Activated CD8-positive, alpha-beta T cell treated with anti-CD3 and anti-CD28 coated beads for 36 hours (primary cell): ENCODE measurements around the gene COL18A1. TPM values are rescaled to one million over a fixed set of nuclear protein-coding genes. Genes with fewer than 3 reads are reported as not detected.
A peak's percentile ranks its signal among the peaks of the same experiment; 100 is the strongest.

Experiments used
- ATAC-seq: fragments of 200-7000 bp; cut with Tn5 transposase; one replicate; pipeline ENCODE4 v1.10.0; 2021; ENCODE audit warnings: mild to moderate bottlenecking, moderate library complexity
- CTCF ChIA-PET: fragments of 350-600 bp; sonication (Branson Sonifier 250); formaldehyde crosslinking; loops from one replicate; lab custom pipeline; 2021; ENCODE audit warnings: antibody characterized with exemption; lab: Charles Lee
- POLR2A ChIA-PET: fragments of 350-600 bp; sonication (Branson Sonifier 250); formaldehyde crosslinking; loops from one replicate; lab custom pipeline; 2021; ENCODE audit warnings: antibody characterized with exemption; lab: Charles Lee
- DNase-seq: peaks from one replicate; pipeline ENCODE4 v3.0.0-alpha.2; 2020
- H3K27ac Mint-ChIP-seq: one replicate; pipeline ENCODE4 v1.8.0; 2021; ENCODE audit warnings: mild to moderate bottlenecking, mixed read lengths
- H3K27me3 Mint-ChIP-seq: one replicate; pipeline ENCODE4 v1.8.0; 2021; ENCODE audit warnings: mixed read lengths
- H3K36me3 Mint-ChIP-seq: one replicate; pipeline ENCODE4 v1.8.0; 2021; ENCODE audit warnings: low read depth, mixed read lengths
- H3K4me1 Mint-ChIP-seq: one replicate; pipeline ENCODE4 v1.8.0; 2021; ENCODE audit warnings: low read depth, mixed read lengths
- H3K4me3 Mint-ChIP-seq: one replicate; pipeline ENCODE4 v1.8.0; 2021; ENCODE audit warnings: mild to moderate bottlenecking, moderate library complexity, mixed read lengths
- H3K9me3 Mint-ChIP-seq: one replicate; pipeline ENCODE4 v1.8.0; 2021; ENCODE audit warnings: mixed read lengths
- intact Hi-C: fragments of 100-400 bp; cut with micrococcal nuclease; formaldehyde crosslinking; loops from one replicate; pipeline ENCODE4 v1.10.0; 2022
- total RNA-seq, 2 experiments: library from RNA; stranded (reverse); gene quantifications; one replicate each; pipeline ENCODE4 v1.2.3, GENCODE V29; 2021
- TF ChIP-seq, protein P1 (sequence below): fragments of 200-600 bp; IDR thresholded peaks from one replicate; pipeline ENCODE4 v1.8.0; 2022; ENCODE audit warnings: antibody characterized with exemption, mild to moderate bottlenecking

The COL18A1 gene
- total RNA-seq, 2 experiments from 2014 or later, result 9.4 to 9.7 TPM

DNA sequence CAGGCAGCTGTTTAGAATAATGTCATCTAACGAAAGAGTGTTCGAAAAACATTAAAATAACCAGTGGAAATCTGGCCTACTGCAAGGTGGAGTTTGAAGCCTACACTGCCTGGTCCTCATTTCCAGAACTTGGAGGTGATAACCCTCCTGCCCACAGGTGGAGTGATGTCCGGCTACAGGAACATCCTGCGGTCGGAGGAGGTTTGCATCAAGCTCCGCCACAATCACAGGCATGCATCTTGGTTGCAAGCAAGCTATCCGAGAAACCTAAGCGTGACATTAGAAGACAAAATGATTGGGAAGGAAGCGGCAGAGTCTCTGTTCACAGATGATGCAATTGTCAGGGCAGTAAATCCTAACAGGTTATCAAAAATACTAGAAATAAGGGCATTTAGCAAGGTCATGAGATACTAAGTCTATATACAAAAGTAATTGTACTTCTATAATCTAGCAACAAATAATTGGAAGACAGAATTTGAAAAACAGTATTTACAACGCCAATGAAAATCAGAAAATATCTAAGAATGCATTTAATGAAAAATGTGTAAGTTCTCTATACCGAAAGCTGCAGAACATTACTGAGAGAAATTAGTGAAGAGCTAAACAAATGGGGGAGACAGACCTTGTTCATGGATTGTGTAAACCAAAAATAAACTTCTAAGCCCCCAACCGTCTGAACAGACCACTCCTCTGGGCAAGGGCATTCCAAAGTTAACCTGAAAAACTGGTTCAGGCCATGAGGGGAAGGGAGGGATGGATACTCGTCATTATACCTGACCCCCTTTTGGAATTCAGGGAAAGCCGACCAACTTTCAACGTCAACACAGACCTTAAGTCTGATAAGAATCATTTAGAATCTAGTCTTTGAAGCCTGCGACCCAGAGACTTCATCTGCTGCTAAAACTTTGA lies 141.9 kb downstream of the COL18A1 start:
- Mint-ChIP-seq H3K36me3 (no peaks in the 10 kb centered on the region), H3K4me3 (no peak overlapping the region), H3K9me3 (no peaks in the 10 kb centered on the region), H3K4me1 (peaks cover 25% of the 10 kb centered on the region), H3K27me3 (no peaks in the 10 kb centered on the region), H3K27ac (no peak overlapping the region)
- ATAC-seq (no peak), DNase-seq (no peak)
- CTCF ChIA-PET, result interaction anchor here (1.7 kb wide), 1 partner anchor 274 kb away, joined by 6 read pairs; no protein-coding TSS in a partner anchor
- TF ChIP-seq, protein P1, sequence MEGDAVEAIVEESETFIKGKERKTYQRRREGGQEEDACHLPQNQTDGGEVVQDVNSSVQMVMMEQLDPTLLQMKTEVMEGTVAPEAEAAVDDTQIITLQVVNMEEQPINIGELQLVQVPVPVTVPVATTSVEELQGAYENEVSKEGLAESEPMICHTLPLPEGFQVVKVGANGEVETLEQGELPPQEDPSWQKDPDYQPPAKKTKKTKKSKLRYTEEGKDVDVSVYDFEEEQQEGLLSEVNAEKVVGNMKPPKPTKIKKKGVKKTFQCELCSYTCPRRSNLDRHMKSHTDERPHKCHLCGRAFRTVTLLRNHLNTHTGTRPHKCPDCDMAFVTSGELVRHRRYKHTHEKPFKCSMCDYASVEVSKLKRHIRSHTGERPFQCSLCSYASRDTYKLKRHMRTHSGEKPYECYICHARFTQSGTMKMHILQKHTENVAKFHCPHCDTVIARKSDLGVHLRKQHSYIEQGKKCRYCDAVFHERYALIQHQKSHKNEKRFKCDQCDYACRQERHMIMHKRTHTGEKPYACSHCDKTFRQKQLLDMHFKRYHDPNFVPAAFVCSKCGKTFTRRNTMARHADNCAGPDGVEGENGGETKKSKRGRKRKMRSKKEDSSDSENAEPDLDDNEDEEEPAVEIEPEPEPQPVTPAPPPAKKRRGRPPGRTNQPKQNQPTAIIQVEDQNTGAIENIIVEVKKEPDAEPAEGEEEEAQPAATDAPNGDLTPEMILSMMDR, result no peak
- POLR2A ChIA-PET, result interaction anchor here (0.9 kb wide), 1 partner anchor 29 kb away, joined by 3 read pairs; no protein-coding TSS in a partner anchor
- intact Hi-C loops, result no loop called here

DNA sequence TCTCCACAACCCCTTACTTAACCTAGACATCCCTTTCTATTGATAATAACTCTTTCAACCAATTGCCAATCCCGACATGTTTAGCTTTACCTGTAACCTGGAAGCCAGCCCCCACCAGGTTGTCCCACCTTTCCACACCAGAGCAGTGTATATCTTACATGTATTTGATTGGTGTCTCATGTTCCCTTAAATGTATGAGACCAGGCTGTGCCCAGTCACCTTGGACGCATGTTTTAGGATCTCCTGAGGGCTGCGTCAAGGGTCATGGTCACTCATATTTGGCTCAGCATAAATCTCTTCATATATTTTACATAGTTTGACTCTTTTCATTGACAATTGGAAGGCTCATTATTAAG lies 142.6 kb downstream of the COL18A1 start:
- ChIA-PET CTCF (interaction anchor here (0.6 to 1.7 kb wide), 2 partner anchors 273 to 603 kb away, joined by 3 to 6 read pairs; no protein-coding TSS in a partner anchor), POLR2A (interaction anchor here (0.9 kb wide), 1 partner anchor 28 kb away, joined by 3 read pairs; no protein-coding TSS in a partner anchor)
- Mint-ChIP-seq H3K4me1 (peaks cover 28% of the 10 kb centered on the region), H3K27me3 (no peaks in the 10 kb centered on the region), H3K27ac (no peak overlapping the region), H3K36me3 (no peaks in the 10 kb centered on the region), H3K9me3 (no peaks in the 10 kb centered on the region), H3K4me3 (no peak overlapping the region)
- ATAC-seq (no peak), DNase-seq (no peak)
- TF ChIP-seq, protein P1, result no peak
- intact Hi-C loops, result no loop called here

DNA sequence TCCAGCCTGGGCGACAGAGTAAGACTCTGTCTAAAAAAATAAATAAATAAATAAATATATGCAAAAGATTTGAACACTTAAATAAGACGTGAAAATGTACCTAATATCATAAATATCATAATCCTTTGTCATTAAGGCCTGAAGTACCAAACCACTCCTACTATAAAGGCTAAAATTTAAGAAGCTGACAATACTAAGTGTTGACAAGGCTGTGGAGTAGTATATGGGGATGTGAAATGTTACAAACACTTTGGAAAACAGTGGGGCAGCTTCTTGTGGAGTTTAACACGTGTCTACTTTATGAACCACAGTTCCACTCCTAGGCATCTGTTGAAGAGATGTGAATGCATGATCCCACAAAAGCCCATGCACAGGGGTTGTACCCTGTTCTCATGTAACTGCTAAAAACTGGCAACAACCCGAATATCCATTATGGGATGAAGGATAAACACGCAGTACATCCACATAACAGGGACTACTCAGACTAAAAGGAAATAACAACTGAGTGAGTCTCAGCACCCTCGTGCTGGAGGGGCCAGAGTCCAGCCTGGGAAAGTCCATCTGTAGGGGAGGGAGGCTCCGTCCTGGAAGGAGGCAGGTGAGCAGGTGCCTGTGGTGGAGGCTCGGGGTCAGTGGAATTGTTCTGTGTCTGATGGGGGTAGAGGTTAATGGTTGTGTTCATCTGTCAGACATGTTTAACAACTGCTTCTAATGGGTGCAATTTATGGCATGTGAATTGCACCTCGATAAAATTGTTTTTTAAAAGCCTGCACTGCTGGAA lies 143.9 kb downstream of the COL18A1 start:
- H3K4me3 Mint-ChIP-seq, result no peak overlapping the region
- no peak for DNase-seq
- intact Hi-C loops, result no loop called here
- POLR2A ChIA-PET, result no interaction called here
- H3K36me3 Mint-ChIP-seq, result no peaks in the 10 kb centered on the region
- H3K27me3 Mint-ChIP-seq, result no peaks in the 10 kb centered on the region
- CTCF ChIA-PET, result interaction anchor here (0.6 to 1.7 kb wide), 2 partner anchors 272 to 331 kb away, joined by 3 to 6 read pairs; no protein-coding TSS in a partner anchor
- no peaks in the 10 kb centered on the region for H3K9me3 Mint-ChIP-seq
- peaks cover 25% of the 10 kb centered on the region for H3K4me1 Mint-ChIP-seq
- no peak for ATAC-seq
- TF ChIP-seq, protein P1, result no peak
- H3K27ac Mint-ChIP-seq, result peak overlapping the region; percentile 52

DNA sequence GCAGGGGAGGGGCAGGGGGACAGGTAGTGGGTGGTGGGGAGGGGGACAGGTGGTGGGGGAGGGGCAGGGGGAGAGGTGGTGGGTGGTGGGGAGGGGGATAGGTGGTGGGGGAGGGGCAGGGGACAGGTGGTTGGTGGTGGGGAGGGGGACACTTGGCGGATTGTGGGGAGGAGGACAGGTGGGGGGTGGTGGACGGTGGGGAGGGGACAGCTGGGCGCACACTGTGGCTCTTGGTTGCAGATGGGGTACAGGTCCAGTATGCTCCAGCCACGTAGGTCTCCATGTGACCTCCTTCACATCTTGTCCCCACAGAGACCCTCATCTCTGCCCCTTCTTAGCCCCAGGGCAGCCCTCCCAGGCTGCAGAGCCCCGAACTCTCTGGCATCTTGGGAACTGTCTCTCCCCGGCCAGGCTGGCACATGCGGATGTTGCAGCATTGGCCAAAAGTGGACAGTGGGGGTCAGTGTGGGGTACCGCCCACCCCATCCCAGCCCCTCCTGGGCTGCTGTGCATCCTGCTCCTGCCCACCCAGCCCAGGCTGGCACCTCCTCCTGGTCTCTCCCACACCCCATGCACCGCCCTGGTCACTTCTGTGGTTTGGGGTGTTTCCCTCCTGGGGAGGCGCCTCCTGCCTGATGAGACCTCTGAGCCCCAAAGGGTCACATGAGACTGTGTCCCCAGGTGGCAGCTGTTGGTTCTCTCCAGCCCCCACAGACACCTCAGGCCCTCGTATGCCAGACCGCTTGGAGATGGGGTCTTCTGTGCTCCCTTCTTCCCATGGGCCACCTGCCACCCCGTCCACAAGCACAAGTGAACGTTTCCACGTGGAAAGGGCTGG lies 144.9 kb downstream of the COL18A1 start:
- no peak for ATAC-seq
- ChIA-PET CTCF (interaction anchor here (2.3 kb wide), 1 partner anchor 47 kb away, joined by 15 read pairs; no protein-coding TSS in a partner anchor), POLR2A (interaction anchor here (0.5 to 2.6 kb wide), 2 partner anchors 43 to 520 kb away, joined by 3 to 8 read pairs; no protein-coding TSS in a partner anchor)
- peaks cover 30% of the 10 kb centered on the region for H3K4me1 Mint-ChIP-seq
- H3K4me3 Mint-ChIP-seq, result peak overlapping the region; percentile 59
- peak overlapping the region; percentile 98 for H3K27ac Mint-ChIP-seq
- H3K36me3 Mint-ChIP-seq, result no peaks in the 10 kb centered on the region
- no peaks in the 10 kb centered on the region for H3K9me3 Mint-ChIP-seq
- intact Hi-C loops, result loop anchor here (5.0 kb wide), 1 partner anchor 267 kb away; no protein-coding TSS in a partner anchor
- peak; percentile 27 for DNase-seq
- no peaks in the 10 kb centered on the region for H3K27me3 Mint-ChIP-seq
- TF ChIP-seq, protein P1, result no peak
